HepG2 (cell line): Measurements from ENCODE around the gene MEX3A. TPM values are rescaled to one million over a fixed set of nuclear protein-coding genes. Genes with fewer than 3 reads are reported as not detected.

ENCODE experiments used
- CREB1 ChIP-seq, 2 experiments: fragments of 450-650 bp in 1 of 2; IDR thresholded peaks; 2 replicates each; pipeline ENCODE4 v1.6.1; 2016 to 2017; ENCODE audit warnings: control low read depth in 1 of 2, mild to moderate bottlenecking in 1 of 2, missing compliant biosample characterization in 1 of 2, missing genetic modification characterization in 1 of 2
- HNF4A ChIP-seq: sonication (generic); formaldehyde crosslinking; IDR thresholded peaks from 2 replicates; pipeline ENCODE4 v1.4.0; 2020; ENCODE audit warnings: missing genetic modification reagents
- HNF4G ChIP-seq, 2 experiments: sonication (generic) in 1 of 2; formaldehyde crosslinking in 1 of 2; IDR thresholded peaks; 2 replicates each; pipeline versions ENCODE4 v1.4.0 to v1.6.1; 2011 to 2020; ENCODE audit warnings: borderline replicate concordance in 2 of 2, low read depth in 2 of 2, mild to moderate bottlenecking in 2 of 2, low read length in 1 of 2, missing genetic modification reagents in 1 of 2, moderate library complexity in 1 of 2
- PAWR ChIP-seq: sonication (generic); formaldehyde crosslinking; IDR thresholded peaks from 2 replicates; pipeline ENCODE4 v1.4.0; 2020; ENCODE audit warnings: missing genetic modification reagents, mild to moderate bottlenecking, borderline replicate concordance
- SAP130 ChIP-seq: IDR thresholded peaks from 2 replicates; pipeline ENCODE4 v1.6.1; 2016; ENCODE audit warnings: low read depth
- ZBTB42 ChIP-seq: sonication (generic); formaldehyde crosslinking; IDR thresholded peaks from 2 replicates; pipeline ENCODE4 v1.5.0; 2020; ENCODE audit warnings: mild to moderate bottlenecking, missing genetic modification reagents
- ZNF101 ChIP-seq: sonication (generic); formaldehyde crosslinking; IDR thresholded peaks from 2 replicates; pipeline ENCODE4 v1.4.0; 2020; ENCODE audit warnings: mild to moderate bottlenecking, low read depth, missing genetic modification reagents, borderline replicate concordance
- ZNF331 ChIP-seq: sonication (generic); formaldehyde crosslinking; IDR thresholded peaks from 2 replicates; pipeline ENCODE4 v1.4.0; 2020; ENCODE audit warnings: missing genetic modification reagents
- polyA plus RNA-seq, 8 experiments: library from polyadenylated mRNA; depleted of rRNA in 3 of 8; stranded (reverse) in 7 of 8; unstranded in 1 of 8; fragments of >200 nt; fragmentation: Illumina TruSeq in 4 of 8; extraction: Trizol in 4 of 8; gene quantifications; 2 replicates each; pipeline versions ENCODE4 v1.2.1 to v1.2.3, GENCODE V29; 2011 to 2016; ENCODE audit warnings: low read depth in 4 of 8, missing spikeins in 1 of 8, mixed read lengths in 1 of 8; ENCODE audit not compliant: insufficient read depth in 1 of 8
- total RNA-seq, 5 experiments: library from RNA; depleted of rRNA; stranded (reverse); fragments of >200 nt; fragmentation: Illumina TruSeq; extraction: Trizol; gene quantifications; 2 replicates each; pipeline ENCODE4 v1.2.3, GENCODE V29; 2016; ENCODE audit warnings: low read depth in 1 of 5
- TF ChIP-seq, protein P1 (sequence below): sonication (generic); formaldehyde crosslinking; IDR thresholded peaks from 2 replicates; pipeline ENCODE4 v1.5.1; 2020; ENCODE audit warnings: mild to moderate bottlenecking, missing genetic modification reagents, moderate library complexity

Gene MEX3A
- total and polyA plus RNA-seq, 2 of the 13 experiments (the other 11 are each of a cell fraction or from before 2014, with no cell fraction given), result 7.6 to 9.1 TPM

DNA sequence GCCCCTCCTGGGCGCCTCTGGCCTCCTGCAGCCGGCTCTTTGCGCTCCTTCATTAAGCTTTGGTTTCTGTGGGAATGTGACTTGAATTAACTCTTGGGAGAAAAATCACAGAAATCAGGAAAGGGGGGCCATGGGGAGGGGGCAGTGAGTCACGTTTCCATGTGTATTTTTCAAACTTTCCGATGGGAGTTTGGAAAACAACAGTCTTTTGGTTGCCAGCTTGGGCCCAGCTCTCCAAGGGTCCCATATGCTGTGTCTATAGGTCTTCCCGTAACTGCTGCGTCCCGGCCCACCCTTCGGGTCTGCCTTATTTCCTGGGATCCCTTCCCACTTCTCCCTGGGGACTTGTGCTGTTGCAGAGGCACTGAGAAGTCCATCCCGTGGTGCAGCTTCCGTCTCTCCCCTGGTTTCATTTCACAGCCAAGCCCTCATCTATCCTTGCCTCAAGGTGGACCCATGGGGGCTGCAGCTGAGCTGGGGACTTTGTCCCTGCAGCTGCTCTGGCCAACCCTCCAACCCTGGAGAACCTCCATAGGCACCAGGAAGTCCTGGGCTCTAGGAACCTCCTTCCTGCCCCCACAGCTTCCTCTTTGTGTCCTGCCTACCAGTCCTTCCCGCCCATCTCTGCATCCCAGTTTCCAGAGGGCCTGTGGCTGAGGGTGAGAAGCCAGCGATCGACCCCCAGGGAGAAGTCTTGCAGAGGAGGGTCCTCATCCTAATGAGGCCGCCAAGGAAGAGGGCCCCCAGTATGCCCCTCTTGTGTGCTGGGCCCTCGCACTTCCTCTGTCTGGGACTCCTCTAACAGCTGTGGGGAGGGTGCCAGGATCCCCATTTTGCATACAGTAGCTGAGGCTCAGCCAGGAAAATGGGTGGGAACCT is 20.6 kb upstream of the MEX3A start (continued):
- TF ChIP-seq HNF4A (CRISPR knock-in tag) (peak; percentile 68), HNF4G (IDR thresholded peaks at IDR 0.05; ENCODE audit: borderline replicate concordance, low read depth, low read length) (peak; percentile 40; the same call in 1 of the 2 replicates), HNF4G (CRISPR knock-in tag; IDR thresholded peaks at IDR 0.05; ENCODE audit: borderline replicate concordance, low read depth) (no peak), SAP130 (CRISPR knock-in tag) (0 out of 2 replicates have a peak, but pooled peaks have one; percentile 12), ZBTB42 (CRISPR knock-in tag) (no peak), PAWR (CRISPR knock-in tag) (no peak), CREB1 (IDR thresholded peaks at IDR 0.05) (no peak), CREB1 (CRISPR knock-in tag; IDR thresholded peaks at IDR 0.05) (no peak), ZNF101 (CRISPR knock-in tag) (no peak), ZNF331 (CRISPR knock-in tag) (no peak)
- TF ChIP-seq, protein P1, sequence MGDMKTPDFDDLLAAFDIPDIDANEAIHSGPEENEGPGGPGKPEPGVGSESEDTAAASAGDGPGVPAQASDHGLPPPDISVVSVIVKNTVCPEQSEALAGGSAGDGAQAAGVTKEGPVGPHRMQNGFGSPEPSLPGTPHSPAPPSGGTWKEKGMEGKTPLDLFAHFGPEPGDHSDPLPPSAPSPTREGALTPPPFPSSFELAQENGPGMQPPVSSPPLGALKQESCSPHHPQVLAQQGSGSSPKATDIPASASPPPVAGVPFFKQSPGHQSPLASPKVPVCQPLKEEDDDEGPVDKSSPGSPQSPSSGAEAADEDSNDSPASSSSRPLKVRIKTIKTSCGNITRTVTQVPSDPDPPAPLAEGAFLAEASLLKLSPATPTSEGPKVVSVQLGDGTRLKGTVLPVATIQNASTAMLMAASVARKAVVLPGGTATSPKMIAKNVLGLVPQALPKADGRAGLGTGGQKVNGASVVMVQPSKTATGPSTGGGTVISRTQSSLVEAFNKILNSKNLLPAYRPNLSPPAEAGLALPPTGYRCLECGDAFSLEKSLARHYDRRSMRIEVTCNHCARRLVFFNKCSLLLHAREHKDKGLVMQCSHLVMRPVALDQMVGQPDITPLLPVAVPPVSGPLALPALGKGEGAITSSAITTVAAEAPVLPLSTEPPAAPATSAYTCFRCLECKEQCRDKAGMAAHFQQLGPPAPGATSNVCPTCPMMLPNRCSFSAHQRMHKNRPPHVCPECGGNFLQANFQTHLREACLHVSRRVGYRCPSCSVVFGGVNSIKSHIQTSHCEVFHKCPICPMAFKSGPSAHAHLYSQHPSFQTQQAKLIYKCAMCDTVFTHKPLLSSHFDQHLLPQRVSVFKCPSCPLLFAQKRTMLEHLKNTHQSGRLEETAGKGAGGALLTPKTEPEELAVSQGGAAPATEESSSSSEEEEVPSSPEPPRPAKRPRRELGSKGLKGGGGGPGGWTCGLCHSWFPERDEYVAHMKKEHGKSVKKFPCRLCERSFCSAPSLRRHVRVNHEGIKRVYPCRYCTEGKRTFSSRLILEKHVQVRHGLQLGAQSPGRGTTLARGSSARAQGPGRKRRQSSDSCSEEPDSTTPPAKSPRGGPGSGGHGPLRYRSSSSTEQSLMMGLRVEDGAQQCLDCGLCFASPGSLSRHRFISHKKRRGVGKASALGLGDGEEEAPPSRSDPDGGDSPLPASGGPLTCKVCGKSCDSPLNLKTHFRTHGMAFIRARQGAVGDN (CRISPR knock-in tag), result peak; percentile 57
- TF ChIP-seq, all 625 proteins: peak for 15
